GM23338 (cell line): ENCODE measurements around the gene CNNM1.

Experiments
- CREB1 ChIP-seq: fragments of 250-450 bp; sonication (Bioruptor Pico); IDR thresholded peaks from 2 replicates; pipeline ENCODE4 v1.5.0; 2020; ENCODE audit warnings: low read depth, mild to moderate bottlenecking, moderate library complexity
- CTCF ChIP-seq, 2 experiments: fragments of 200-600 bp in 1 of 2; sonication (generic) in 1 of 2; conservative IDR thresholded peaks; 2 replicates each; pipeline versions ENCODE4 v1.5.1 to v1.6.1; 2016 to 2017; ENCODE audit warnings: antibody characterized with exemption in 2 of 2, low read depth in 2 of 2, mild to moderate bottlenecking in 2 of 2, moderate library complexity in 1 of 2
- ETS1 ChIP-seq: IDR thresholded peaks from 2 replicates; pipeline ENCODE4 v1.6.1; 2016; ENCODE audit warnings: antibody characterized with exemption
- EZH2 ChIP-seq: fragments of 200-600 bp; sonication (generic); IDR thresholded peaks from one replicate; pipeline ENCODE4 v1.8.0; 2017; ENCODE audit warnings: antibody characterized with exemption, mild to moderate bottlenecking, low read depth; ENCODE audit not compliant: unreplicated experiment
- EZH2phosphoT487 ChIP-seq: fragments of 200-600 bp; sonication (generic); IDR thresholded peaks from one replicate; pipeline ENCODE4 v1.8.1; 2018; ENCODE audit warnings: antibody characterized with exemption; ENCODE audit not compliant: unreplicated experiment
- JUNB ChIP-seq: IDR thresholded peaks from one replicate; pipeline ENCODE4 v1.6.1; 2016; ENCODE audit warnings: antibody characterized with exemption; ENCODE audit not compliant: unreplicated experiment
- NANOG ChIP-seq: IDR thresholded peaks from 2 replicates; pipeline ENCODE4 v1.6.1; 2016; ENCODE audit warnings: antibody characterized with exemption, borderline replicate concordance
- POLR2AphosphoS5 ChIP-seq: IDR thresholded peaks from 2 replicates; pipeline ENCODE4 v1.6.1; 2016; ENCODE audit warnings: antibody characterized with exemption, low read depth
- REST ChIP-seq: IDR thresholded peaks from one replicate; pipeline ENCODE4 v1.6.1; 2018; ENCODE audit warnings: antibody characterized with exemption; ENCODE audit not compliant: unreplicated experiment
- ZNF114 ChIP-seq: fragments of 250-450 bp; sonication (Bioruptor Pico); IDR thresholded peaks from 2 replicates; pipeline ENCODE4 v1.5.0; 2020; ENCODE audit warnings: mild to moderate bottlenecking, moderate library complexity
- ZNF331 ChIP-seq: fragments of 250-450 bp; sonication (Bioruptor Pico); IDR thresholded peaks from 2 replicates; pipeline ENCODE4 v1.5.0; 2020; ENCODE audit warnings: low read depth, mild to moderate bottlenecking, moderate library complexity
- ZNF462 ChIP-seq: fragments of 250-450 bp; sonication (Bioruptor Pico); IDR thresholded peaks from 2 replicates; pipeline ENCODE4 v1.5.0; 2020; ENCODE audit warnings: mild to moderate bottlenecking, moderate library complexity

GRCh38 chr10:99366666-99367065 is 37.5 kb downstream of the CNNM1 start:
- no peak for TF ChIP-seq CREB1 (CRISPR knock-in tag)
- no peak for TF ChIP-seq CTCF (conservative IDR thresholded peaks at IDR 0.05; ENCODE audit: low read depth in 2 of 2)
- TF ChIP-seq POLR2AphosphoS5 = no peak
- TF ChIP-seq EZH2 = no peak
- TF ChIP-seq NANOG = no peak
- TF ChIP-seq EZH2phosphoT487 = no peak
- no peak for TF ChIP-seq REST
- TF ChIP-seq ZNF114 = no peak
- no peak for TF ChIP-seq ETS1
- no peak for TF ChIP-seq JUNB
- no peak for TF ChIP-seq ZNF331 (CRISPR knock-in tag)
- TF ChIP-seq ZNF462 (CRISPR knock-in tag) = no peak
